CD4-positive, CD25-positive, alpha-beta regulatory T cell (primary cell): ENCODE data around the gene DDX31. TPM values are rescaled to one million over a fixed set of nuclear protein-coding genes. Genes with fewer than 3 reads are reported as not detected.

ENCODE experiments used
- ATAC-seq, 2 donors: fragments of 150-1000 bp; cut with Tn5 transposase; one replicate each; pipeline ENCODE4 v1.10.0; 2021; ENCODE audit warnings: low read depth in 2 of 2, moderate number of reproducible peaks in 2 of 2, moderate library complexity in 1 of 2
- DNase-seq, 3 donors: peaks; one replicate each; pipeline versions ENCODE4 v3.0.0 to v3.0.0-alpha.2; 2012 to 2022; ENCODE audit warnings: mixed read lengths in 1 of 3
- H3K27ac ChIP-seq: one replicate; pipeline ENCODE4 v1.7.0; 2013; ENCODE audit warnings: mild to moderate bottlenecking, low read length; ENCODE audit not compliant: insufficient read depth, poor library complexity, severe bottlenecking
- H3K27me3 ChIP-seq: one replicate; pipeline ENCODE4 v1.7.0; 2013; ENCODE audit warnings: low read length; ENCODE audit not compliant: control insufficient read depth, insufficient read depth
- H3K36me3 ChIP-seq: one replicate; pipeline ENCODE4 v1.7.0; 2013; ENCODE audit warnings: mild to moderate bottlenecking, low read length, moderate library complexity; ENCODE audit not compliant: control insufficient read depth, insufficient read depth
- H3K4me1 ChIP-seq: 2 replicates; pipeline ENCODE4 v1.7.0; 2013; ENCODE audit warnings: mild to moderate bottlenecking, low read length; ENCODE audit not compliant: insufficient read depth, control insufficient read depth, poor library complexity, severe bottlenecking
- H3K4me3 ChIP-seq: one replicate; pipeline ENCODE4 v1.7.0; 2013; ENCODE audit warnings: low read depth, mild to moderate bottlenecking, low read length, moderate library complexity
- H3K9me3 ChIP-seq, 2 experiments: 1 replicate in 1 of 2; 2 replicates in 1 of 2; pipeline ENCODE4 v1.7.0; 2013; ENCODE audit warnings: low read length in 2 of 2, mild to moderate bottlenecking in 1 of 2, moderate library complexity in 1 of 2; ENCODE audit not compliant: control insufficient read depth in 2 of 2
- H3K27ac Mint-ChIP-seq, 3 donors: one replicate each; pipeline ENCODE4 v1.8.0; 2020 to 2022; ENCODE audit warnings: mild to moderate bottlenecking in 3 of 3, mixed read lengths in 3 of 3, moderate library complexity in 2 of 3
- H3K27me3 Mint-ChIP-seq: one replicate; pipeline ENCODE4 v1.8.0; 2022; ENCODE audit warnings: mild to moderate bottlenecking, mixed read lengths
- H3K36me3 Mint-ChIP-seq: one replicate; pipeline ENCODE4 v1.8.0; 2020; ENCODE audit warnings: mixed read lengths
- H3K4me1 Mint-ChIP-seq, 4 donors: one replicate each; pipeline ENCODE4 v1.8.0; 2020 to 2022; ENCODE audit warnings: mixed read lengths in 4 of 4, mild to moderate bottlenecking in 1 of 4
- H3K4me3 Mint-ChIP-seq, 4 donors: one replicate each; pipeline ENCODE4 v1.8.0; 2020 to 2022; ENCODE audit warnings: mild to moderate bottlenecking in 4 of 4, mixed read lengths in 4 of 4, moderate library complexity in 3 of 4
- H3K9me3 Mint-ChIP-seq, 7 donors: one replicate each; pipeline ENCODE4 v1.8.0; 2020 to 2022; ENCODE audit warnings: mixed read lengths in 7 of 7, mild to moderate bottlenecking in 3 of 7, moderate library complexity in 2 of 7
- polyA plus RNA-seq, 4 donors: library from polyadenylated mRNA; unstranded; fragments of 300-500 nt; fragmentation: Illumina TruSeq; gene quantifications; one replicate each; pipeline ENCODE4 v1.2.3, GENCODE V29; 2021
- total RNA-seq: library from RNA; stranded (reverse); gene quantifications from one replicate; pipeline ENCODE4 v1.2.3, GENCODE V29; 2022

The DDX31 gene
- total and polyA plus RNA-seq, 5 donors from 2014 or later: 7.1 to 12.1 (median 7.3) TPM

- Mint-ChIP-seq H3K27me3 (no peaks in the 10 kb centered on the region), H3K9me3 (no peaks in the 10 kb centered on the region), H3K4me3 (no peak overlapping the region)
Observed at GRCh38 chr9:132632413-132633129, 37.2 kb downstream of the DDX31 start.

GRCh38 chr9:132631685-132632084 lies 38.1 kb downstream of the DDX31 start:
- Mint-ChIP-seq H3K36me3 (peaks cover 47% of the 10 kb centered on the region), H3K4me3 (no peak overlapping the region), H3K4me1 (peaks cover 0 to 4% (median 0%) of the 10 kb centered on the region in 4 donors), H3K27me3 (no peaks in the 10 kb centered on the region), H3K27ac (no peak overlapping the region), H3K9me3 (no peaks in the 10 kb centered on the region)
- DNase-seq (no peak), ATAC-seq (no peak)
- Histone ChIP-seq H3K4me3 (no peak overlapping the region), H3K27ac (no peak overlapping the region), H3K36me3 (peaks cover 46% of the 10 kb centered on the region), H3K27me3 (no peaks in the 10 kb centered on the region), H3K4me1 (no peaks in the 10 kb centered on the region), H3K9me3 (no peaks in the 10 kb centered on the region)

More at GRCh38 chr9:132632413-132633129, 37.2 kb downstream of the DDX31 start:
- Histone ChIP-seq H3K27ac (no peak overlapping the region), H3K27me3 (no peaks in the 10 kb centered on the region), H3K9me3 (no peaks in the 10 kb centered on the region), H3K4me1 (no peaks in the 10 kb centered on the region), H3K36me3 (peaks cover 43% of the 10 kb centered on the region), H3K4me3 (no peak overlapping the region)
- ATAC-seq (no peak), DNase-seq (no peak)
- H3K4me1 Mint-ChIP-seq: peaks cover 0 to 4% (median 0%) of the 10 kb centered on the region in 4 donors
- H3K27ac Mint-ChIP-seq: no peak overlapping the region
- H3K36me3 Mint-ChIP-seq: peaks cover 43% of the 10 kb centered on the region

- Histone ChIP-seq H3K27ac (no peak overlapping the region), H3K4me3 (no peak overlapping the region), H3K27me3 (no peaks in the 10 kb centered on the region), H3K4me1 (no peaks in the 10 kb centered on the region), H3K36me3 (peaks cover 46% of the 10 kb centered on the region), H3K9me3 (no peaks in the 10 kb centered on the region)
- no peak overlapping the region for H3K4me3 Mint-ChIP-seq
- H3K27ac Mint-ChIP-seq: no peak overlapping the region
- DNase-seq: no peak
- no peaks in the 10 kb centered on the region for H3K9me3 Mint-ChIP-seq
- peaks cover 0 to 4% (median 0%) of the 10 kb centered on the region in 4 donors for H3K4me1 Mint-ChIP-seq
- no peaks in the 10 kb centered on the region for H3K27me3 Mint-ChIP-seq
- peaks cover 50% of the 10 kb centered on the region for H3K36me3 Mint-ChIP-seq
- no peak for ATAC-seq
Observed at GRCh38 chr9:132631280-132631679, 38.5 kb downstream of the DDX31 start.

- H3K27me3 Mint-ChIP-seq: no peaks in the 10 kb centered on the region
Observed at GRCh38 chr9:132630811-132631210, 39.0 kb downstream of the DDX31 start.

GRCh38 chr9:132630116-132630515 lies 39.7 kb downstream of the DDX31 start:
- Mint-ChIP-seq H3K4me3 (no peak overlapping the region), H3K36me3 (peaks cover 59% of the 10 kb centered on the region), H3K27me3 (no peaks in the 10 kb centered on the region), H3K4me1 (peaks cover 0 to 4% (median 0%) of the 10 kb centered on the region in 4 donors), H3K9me3 (no peaks in the 10 kb centered on the region), H3K27ac (no peak overlapping the region)
- Histone ChIP-seq H3K4me3 (no peak overlapping the region), H3K27ac (no peak overlapping the region), H3K4me1 (no peaks in the 10 kb centered on the region), H3K36me3 (peaks cover 47% of the 10 kb centered on the region), H3K9me3 (no peaks in the 10 kb centered on the region), H3K27me3 (no peaks in the 10 kb centered on the region)
- ATAC-seq: no peak
- DNase-seq: no peak

More at GRCh38 chr9:132630811-132631210, 39.0 kb downstream of the DDX31 start:
- Histone ChIP-seq H3K4me1 (no peaks in the 10 kb centered on the region), H3K27me3 (no peaks in the 10 kb centered on the region), H3K27ac (no peak overlapping the region), H3K36me3 (peaks cover 43% of the 10 kb centered on the region), H3K4me3 (no peak overlapping the region), H3K9me3 (no peaks in the 10 kb centered on the region)
- H3K27ac Mint-ChIP-seq: no peak overlapping the region
- ATAC-seq (no peak), DNase-seq (no peak)
- H3K4me1 Mint-ChIP-seq: peaks cover 0 to 4% (median 0%) of the 10 kb centered on the region in 4 donors
- no peaks in the 10 kb centered on the region for H3K9me3 Mint-ChIP-seq
- no peak overlapping the region for H3K4me3 Mint-ChIP-seq
- H3K36me3 Mint-ChIP-seq: peaks cover 52% of the 10 kb centered on the region

GRCh38 chr9:132628746-132629145 lies 41.0 kb downstream of the DDX31 start:
- Mint-ChIP-seq H3K4me3 (no peak overlapping the region), H3K27ac (no peak overlapping the region), H3K27me3 (no peaks in the 10 kb centered on the region), H3K9me3 (no peaks in the 10 kb centered on the region), H3K36me3 (peaks cover 62% of the 10 kb centered on the region), H3K4me1 (peaks cover 0 to 4% (median 0%) of the 10 kb centered on the region in 4 donors)
- no peaks in the 10 kb centered on the region for H3K4me1 ChIP-seq
- no peaks in the 10 kb centered on the region for H3K9me3 ChIP-seq
- H3K27ac ChIP-seq: no peak overlapping the region
- DNase-seq (no peak), ATAC-seq (no peak)
- H3K36me3 ChIP-seq: peaks cover 53% of the 10 kb centered on the region
- no peak overlapping the region for H3K4me3 ChIP-seq
- H3K27me3 ChIP-seq: no peaks in the 10 kb centered on the region

GRCh38 chr9:132627594-132627993 lies 42.2 kb downstream of the DDX31 start:
- Mint-ChIP-seq H3K36me3 (peaks cover 62% of the 10 kb centered on the region), H3K9me3 (no peaks in the 10 kb centered on the region)
- H3K9me3 ChIP-seq: no peaks in the 10 kb centered on the region

GRCh38 chr9:132627106-132627505 lies 42.7 kb downstream of the DDX31 start:
- Mint-ChIP-seq H3K4me3 (no peak overlapping the region), H3K9me3 (no peaks in the 10 kb centered on the region), H3K27ac (no peak overlapping the region), H3K4me1 (no peaks in the 10 kb centered on the region), H3K27me3 (no peaks in the 10 kb centered on the region), H3K36me3 (peaks cover 65% of the 10 kb centered on the region)
- no peak overlapping the region for H3K27ac ChIP-seq
- H3K9me3 ChIP-seq: no peaks in the 10 kb centered on the region
- peaks cover 50% of the 10 kb centered on the region for H3K36me3 ChIP-seq
- no peak overlapping the region for H3K4me3 ChIP-seq
- no peaks in the 10 kb centered on the region for H3K4me1 ChIP-seq
- DNase-seq (no peak), ATAC-seq (no peak)
- no peaks in the 10 kb centered on the region for H3K27me3 ChIP-seq

More at GRCh38 chr9:132627594-132627993, 42.2 kb downstream of the DDX31 start:
- no peaks in the 10 kb centered on the region for H3K27me3 ChIP-seq
- H3K36me3 ChIP-seq: peaks cover 53% of the 10 kb centered on the region
- no peak overlapping the region for H3K4me3 Mint-ChIP-seq
- DNase-seq (no peak), ATAC-seq (no peak)
- H3K27me3 Mint-ChIP-seq: no peaks in the 10 kb centered on the region
- H3K4me1 ChIP-seq: no peaks in the 10 kb centered on the region
- H3K4me1 Mint-ChIP-seq: no peaks in the 10 kb centered on the region
- no peak overlapping the region for H3K27ac ChIP-seq
- H3K27ac Mint-ChIP-seq: no peak overlapping the region
- H3K4me3 ChIP-seq: no peak overlapping the region
